Neuron (in vitro differentiated cells): Measurements from ENCODE around the gene PIR.

Source experiments
- H2AFZ ChIP-seq: one replicate; pipeline ENCODE4 v1.6.1; 2013; ENCODE audit warnings: low read depth, mild to moderate bottlenecking, inconsistent platforms, low read length, moderate library complexity
- H3K27me3 ChIP-seq: one replicate; pipeline ENCODE4 v1.6.1; 2013; ENCODE audit warnings: low read length; ENCODE audit not compliant: insufficient read depth
- H3K36me3 ChIP-seq: one replicate; pipeline ENCODE4 v1.6.1; 2013; ENCODE audit warnings: low read length; ENCODE audit not compliant: insufficient read depth
- H3K4me1 ChIP-seq: one replicate; pipeline ENCODE4 v1.6.1; 2013; ENCODE audit warnings: low read length; ENCODE audit not compliant: insufficient read depth
- H3K4me3 ChIP-seq: 2 replicates; pipeline ENCODE4 v1.5.1; 2013; ENCODE audit warnings: mild to moderate bottlenecking, low read length, moderate library complexity
- H3K9me3 ChIP-seq: one replicate; pipeline ENCODE4 v1.6.1; 2013; ENCODE audit warnings: low read length

Gene PIR

GRCh38 chrX:15434205-15434604, 58.9 kb downstream of the PIR start:
- no peak overlapping the region for H3K4me3 ChIP-seq
- no peak overlapping the region for H2AFZ ChIP-seq
- H3K4me1 ChIP-seq: no peaks in the 10 kb centered on the region
- no peaks in the 10 kb centered on the region for H3K27me3 ChIP-seq
- H3K36me3 ChIP-seq: no peaks in the 10 kb centered on the region
- no peaks in the 10 kb centered on the region for H3K9me3 ChIP-seq

- Histone ChIP-seq H3K9me3 (no peaks in the 10 kb centered on the region), H3K27me3 (no peaks in the 10 kb centered on the region), H3K4me1 (no peaks in the 10 kb centered on the region), H3K4me3 (no peak overlapping the region), H3K36me3 (no peaks in the 10 kb centered on the region), H2AFZ (no peak overlapping the region)
Observed at GRCh38 chrX:15430584-15430983, 62.5 kb downstream of the PIR start.

DNA sequence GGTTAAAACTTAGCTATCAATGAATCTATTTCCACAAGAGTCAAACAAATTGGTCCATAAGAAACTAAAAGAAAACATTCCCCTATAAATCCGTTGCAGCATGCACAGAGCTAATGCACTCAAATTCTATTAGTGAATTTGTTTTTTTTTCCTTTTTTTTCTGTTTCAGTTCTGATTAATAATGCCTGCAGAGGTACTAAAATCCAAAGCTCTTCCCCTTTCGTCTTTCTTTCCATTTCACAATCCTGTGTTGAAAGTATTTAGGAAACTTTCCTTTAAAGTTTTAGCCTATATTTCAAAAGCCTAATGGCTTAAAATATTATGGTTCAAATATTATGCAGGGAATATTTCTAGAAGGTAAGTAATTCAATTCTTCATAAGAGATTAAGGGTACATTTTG, 63.1 kb downstream of the PIR start:
- Histone ChIP-seq H3K4me3 (no peak overlapping the region), H3K36me3 (no peaks in the 10 kb centered on the region), H2AFZ (no peak overlapping the region), H3K4me1 (no peaks in the 10 kb centered on the region), H3K27me3 (no peaks in the 10 kb centered on the region), H3K9me3 (no peaks in the 10 kb centered on the region)

DNA sequence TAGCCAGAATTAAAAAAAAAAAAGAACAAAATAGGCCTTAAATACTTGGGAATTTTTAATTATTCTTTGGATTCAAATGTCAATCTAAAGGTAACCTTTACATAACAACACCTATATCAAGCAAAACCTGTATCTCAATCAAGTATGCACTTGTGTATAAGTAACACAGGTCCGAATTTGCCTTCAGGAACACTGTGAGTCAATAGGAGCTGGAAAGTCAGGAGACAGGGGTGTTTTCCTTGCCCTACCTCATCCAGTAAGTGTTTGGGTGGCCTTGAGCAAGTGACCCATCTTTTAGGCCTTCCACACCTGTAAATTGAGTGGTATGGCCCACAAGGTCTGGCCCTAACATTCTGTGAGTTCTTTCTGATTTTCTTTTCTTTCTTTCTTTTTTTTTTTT, 68.1 kb downstream of the PIR start:
- Histone ChIP-seq H3K9me3 (no peaks in the 10 kb centered on the region), H3K36me3 (no peaks in the 10 kb centered on the region), H3K27me3 (no peaks in the 10 kb centered on the region), H3K4me3 (no peak overlapping the region), H2AFZ (no peak overlapping the region), H3K4me1 (no peaks in the 10 kb centered on the region)

GRCh38 chrX:15418707-15419181, 74.4 kb downstream of the PIR start:
- no peak overlapping the region for H2AFZ ChIP-seq
- H3K27me3 ChIP-seq: no peaks in the 10 kb centered on the region
- no peak overlapping the region for H3K4me3 ChIP-seq
- peaks cover 3% of the 10 kb centered on the region for H3K9me3 ChIP-seq
- no peaks in the 10 kb centered on the region for H3K36me3 ChIP-seq
- peaks cover under 1% of the 10 kb centered on the region for H3K4me1 ChIP-seq

- Histone ChIP-seq H3K4me3 (no peak overlapping the region), H3K4me1 (peaks cover 6% of the 10 kb centered on the region), H2AFZ (no peak overlapping the region), H3K9me3 (peaks cover 3% of the 10 kb centered on the region), H3K36me3 (no peaks in the 10 kb centered on the region), H3K27me3 (no peaks in the 10 kb centered on the region)
Observed at GRCh38 chrX:15418041-15418706, 75.0 kb downstream of the PIR start.

DNA sequence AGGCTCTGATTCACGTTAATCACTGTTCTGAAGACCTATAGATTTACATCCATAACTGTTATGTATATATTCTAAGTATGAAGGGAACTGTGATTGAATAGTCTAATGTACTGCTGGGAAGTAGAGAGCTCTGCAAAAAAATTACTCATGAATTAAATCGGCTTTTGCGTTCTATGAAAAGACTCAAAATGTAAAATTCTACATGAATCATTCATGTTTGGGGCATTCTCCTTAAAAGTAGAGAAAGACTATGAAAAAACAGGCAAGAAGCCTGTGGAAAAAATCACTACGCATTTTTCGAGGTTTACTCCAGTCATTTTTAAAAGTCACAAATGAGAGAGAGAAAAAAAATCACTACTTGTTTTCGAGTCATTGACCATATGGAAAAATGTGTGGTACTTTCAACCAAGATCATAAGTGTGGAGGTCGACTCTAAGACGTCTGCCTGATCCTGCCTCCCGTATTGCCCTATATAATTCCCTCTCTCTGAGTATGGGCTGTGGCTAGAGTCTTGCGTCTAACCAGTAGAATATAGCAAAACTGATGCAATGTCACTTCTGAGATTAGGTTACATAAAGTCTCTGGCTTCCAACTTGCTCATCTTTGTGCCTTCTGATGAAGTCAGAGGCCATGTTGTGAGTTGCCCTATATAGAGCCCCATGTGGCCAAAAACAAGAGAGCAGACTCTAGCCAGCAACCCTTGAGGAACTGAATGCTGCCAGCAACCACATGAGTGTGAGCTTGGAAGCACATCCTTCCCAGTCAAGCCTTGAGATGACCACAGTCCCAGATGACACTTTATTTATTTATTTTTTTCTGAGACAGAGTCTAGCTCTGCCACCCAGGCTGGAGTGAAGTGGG, 76.8 kb downstream of the PIR start:
- H2AFZ ChIP-seq: no peak overlapping the region

GRCh38 chrX:15413101-15413500, 80.0 kb downstream of the PIR start:
- H2AFZ ChIP-seq: no peak overlapping the region
- H3K27me3 ChIP-seq: no peaks in the 10 kb centered on the region
- H3K9me3 ChIP-seq: peaks cover 3% of the 10 kb centered on the region
- H3K4me1 ChIP-seq: peaks cover 20% of the 10 kb centered on the region
- H3K4me3 ChIP-seq: no peak overlapping the region
- no peaks in the 10 kb centered on the region for H3K36me3 ChIP-seq

More for the DNA sequence above, 76.8 kb downstream of the PIR start:
- H3K27me3 ChIP-seq: no peaks in the 10 kb centered on the region
- peaks cover 17% of the 10 kb centered on the region for H3K4me1 ChIP-seq
- H3K36me3 ChIP-seq: no peaks in the 10 kb centered on the region
- H3K4me3 ChIP-seq: no peak overlapping the region
- peaks cover 3% of the 10 kb centered on the region for H3K9me3 ChIP-seq

DNA sequence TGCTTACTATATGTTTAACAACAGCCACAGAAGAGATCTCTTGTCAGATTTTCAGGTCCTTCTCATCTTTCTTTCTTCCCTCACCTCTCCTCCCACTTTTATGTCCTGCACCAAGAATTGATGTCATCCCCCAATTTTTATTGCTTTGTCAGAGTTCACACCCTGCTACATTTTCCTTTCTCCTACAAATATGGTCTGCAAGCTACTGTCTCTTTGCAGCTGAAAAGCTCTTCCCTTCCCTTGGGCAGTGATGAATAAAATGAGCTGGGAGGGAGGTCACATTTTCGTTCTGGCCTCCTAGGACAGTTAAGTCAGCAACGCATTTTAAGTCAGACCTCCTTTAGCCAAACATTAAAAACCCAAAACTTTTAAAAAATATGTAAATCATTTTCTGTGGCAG, 82.2 kb downstream of the PIR start:
- H3K4me1 ChIP-seq: peaks cover 20% of the 10 kb centered on the region
- no peak overlapping the region for H2AFZ ChIP-seq
- H3K4me3 ChIP-seq: no peak overlapping the region
- no peaks in the 10 kb centered on the region for H3K27me3 ChIP-seq
- no peaks in the 10 kb centered on the region for H3K9me3 ChIP-seq
- no peaks in the 10 kb centered on the region for H3K36me3 ChIP-seq

DNA sequence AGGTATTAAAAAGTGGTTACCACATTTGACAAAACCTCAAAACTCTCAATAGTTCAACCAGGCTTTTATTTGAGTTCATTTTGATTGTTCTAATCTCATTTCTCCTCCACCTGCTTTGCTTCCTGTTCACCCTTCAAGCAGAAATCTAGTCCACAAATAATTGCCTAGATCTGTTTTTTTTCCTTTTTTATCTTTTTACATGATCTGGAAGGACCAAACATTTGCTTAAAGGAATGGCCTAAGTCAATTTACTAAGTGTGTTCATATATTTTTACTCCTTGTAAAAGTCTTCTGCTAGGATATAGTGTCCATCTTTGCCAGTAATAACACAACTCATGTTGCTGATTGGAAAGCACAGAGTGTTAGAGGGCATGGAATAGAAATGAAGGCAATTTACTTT, 82.7 kb downstream of the PIR start:
- Histone ChIP-seq H3K4me1 (peaks cover 20% of the 10 kb centered on the region), H3K9me3 (no peaks in the 10 kb centered on the region), H3K36me3 (no peaks in the 10 kb centered on the region), H2AFZ (no peak overlapping the region), H3K4me3 (no peak overlapping the region), H3K27me3 (no peaks in the 10 kb centered on the region)

GRCh38 chrX:15405846-15406245, 87.3 kb downstream of the PIR start:
- no peaks in the 10 kb centered on the region for H3K27me3 ChIP-seq
- H3K36me3 ChIP-seq: no peaks in the 10 kb centered on the region
- H2AFZ ChIP-seq: no peak overlapping the region

GRCh38 chrX:15404401-15405096, 88.6 kb downstream of the PIR start:
- no peaks in the 10 kb centered on the region for H3K36me3 ChIP-seq
- H2AFZ ChIP-seq: no peak overlapping the region
- no peaks in the 10 kb centered on the region for H3K27me3 ChIP-seq
- H3K4me1 ChIP-seq: peaks cover 3% of the 10 kb centered on the region
- H3K4me3 ChIP-seq: no peak overlapping the region
- H3K9me3 ChIP-seq: no peaks in the 10 kb centered on the region

More at GRCh38 chrX:15405846-15406245, 87.3 kb downstream of the PIR start:
- H3K9me3 ChIP-seq: no peaks in the 10 kb centered on the region
- no peak overlapping the region for H3K4me3 ChIP-seq
- peaks cover 5% of the 10 kb centered on the region for H3K4me1 ChIP-seq

DNA sequence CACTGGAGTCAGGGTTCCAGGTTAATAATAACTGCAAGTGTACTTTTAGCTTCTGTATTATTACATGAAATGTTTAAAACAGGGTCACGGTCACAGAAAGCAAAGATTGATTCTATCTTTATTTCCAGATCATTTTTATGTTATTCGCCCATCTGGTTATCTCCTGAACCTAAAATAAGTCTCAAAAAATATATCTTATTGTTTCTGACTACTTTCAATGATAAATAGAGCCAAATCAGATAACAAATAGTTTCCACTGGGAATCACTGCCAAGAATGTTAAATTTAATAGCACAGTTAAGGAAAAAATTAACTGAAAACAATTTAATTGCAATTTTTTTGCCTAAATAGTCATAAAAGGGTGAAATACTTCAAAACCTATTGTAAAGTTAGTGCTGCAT, 91.8 kb downstream of the PIR start:
- no peak overlapping the region for H2AFZ ChIP-seq
- peaks cover 3% of the 10 kb centered on the region for H3K4me1 ChIP-seq
- no peaks in the 10 kb centered on the region for H3K9me3 ChIP-seq
- H3K4me3 ChIP-seq: no peak overlapping the region
- no peaks in the 10 kb centered on the region for H3K27me3 ChIP-seq
- H3K36me3 ChIP-seq: no peaks in the 10 kb centered on the region
